MV-4-11 (cell line): ENCODE measurements around the gene VEZT.
"Not testable (repeated sequence)": the region's sequence is repeated elsewhere in the genome, so short reads cannot be mapped to it uniquely, and the experiment has no call there.

Source experiments
- DNase-seq: peaks from one replicate; lab custom pipeline; 2025; lab: John Stamatoyannopoulos, UW

The VEZT gene

GRCh38 chr12:95224202-95225170, 6.9 kb downstream of the VEZT start:
- DNase-seq: no peak

GRCh38 chr12:95225645-95226212, 8.1 kb downstream of the VEZT start:
- DNase-seq: no peak

- DNase-seq: no peak
These were observed 10.3 kb downstream of the VEZT start for GRCh38 chr12:95227818-95228356.

GRCh38 chr12:95228617-95229016, 11.0 kb downstream of the VEZT start:
- no peak for DNase-seq

GRCh38 chr12:95229636-95230035, 12.0 kb downstream of the VEZT start:
- DNase-seq: no peak

GRCh38 chr12:95230313-95230712, 12.7 kb downstream of the VEZT start:
- no peak for DNase-seq

GRCh38 chr12:95231190-95231589, 13.6 kb downstream of the VEZT start:
- DNase-seq: no peak

GRCh38 chr12:95234187-95234586, 16.6 kb downstream of the VEZT start:
- DNase-seq: not testable (repeated sequence)

GRCh38 chr12:95235621-95236020, 18.0 kb downstream of the VEZT start:
- DNase-seq: not testable (repeated sequence)

GRCh38 chr12:95237315-95237714, 19.7 kb downstream of the VEZT start:
- no peak for DNase-seq

- DNase-seq: no peak
These were observed 20.5 kb downstream of the VEZT start for GRCh38 chr12:95238150-95238549.

GRCh38 chr12:95239216-95239615, 21.6 kb downstream of the VEZT start:
- DNase-seq: no peak

- DNase-seq: not testable (repeated sequence)
These were observed 22.2 kb downstream of the VEZT start for GRCh38 chr12:95239835-95240234.

GRCh38 chr12:95240556-95240955, 22.9 kb downstream of the VEZT start:
- no peak for DNase-seq

- not testable (repeated sequence) for DNase-seq
These were observed 23.5 kb downstream of the VEZT start for GRCh38 chr12:95241138-95241537.

- no peak for DNase-seq
These were observed 24.3 kb downstream of the VEZT start for GRCh38 chr12:95241761-95242506.

- no peak for DNase-seq
These were observed 26.0 kb downstream of the VEZT start for GRCh38 chr12:95243497-95244183.

- no peak for DNase-seq
These were observed 26.7 kb downstream of the VEZT start for GRCh38 chr12:95244350-95244749.

- DNase-seq: no peak
These were observed 30.5 kb downstream of the VEZT start for GRCh38 chr12:95248095-95248494.

- no peak for DNase-seq
These were observed 31.2 kb downstream of the VEZT start for GRCh38 chr12:95248604-95249360.

GRCh38 chr12:95253386-95253785, 35.8 kb downstream of the VEZT start:
- DNase-seq: no peak
